ENCODE results near the gene TTC6.

The TTC6 gene

GRCh38 chr14:37585971-37586796, 9.2 kb upstream of the TTC6 start:
- DNase-seq, result no peak

GRCh38 chr14:37586797-37587130, 8.7 kb upstream of the TTC6 start:
- no peak for DNase-seq

- DNase-seq, result no peak
Observed at GRCh38 chr14:37587131-37587803, 8.2 kb upstream of the TTC6 start.

GRCh38 chr14:37587881-37588666, 7.4 kb upstream of the TTC6 start:
- no peak for DNase-seq

- DNase-seq, result no peak
Observed at GRCh38 chr14:37588667-37588955, 6.8 kb upstream of the TTC6 start.

- DNase-seq, result no peak
Observed at GRCh38 chr14:37588956-37589714, 6.3 kb upstream of the TTC6 start.

GRCh38 chr14:37589715-37590427, 5.6 kb upstream of the TTC6 start:
- no peak for DNase-seq

GRCh38 chr14:37590428-37591139, 4.8 kb upstream of the TTC6 start:
- DNase-seq, result no peak

- DNase-seq, result no peak
Observed at GRCh38 chr14:37591311-37591940, 4.0 kb upstream of the TTC6 start.

DNA sequence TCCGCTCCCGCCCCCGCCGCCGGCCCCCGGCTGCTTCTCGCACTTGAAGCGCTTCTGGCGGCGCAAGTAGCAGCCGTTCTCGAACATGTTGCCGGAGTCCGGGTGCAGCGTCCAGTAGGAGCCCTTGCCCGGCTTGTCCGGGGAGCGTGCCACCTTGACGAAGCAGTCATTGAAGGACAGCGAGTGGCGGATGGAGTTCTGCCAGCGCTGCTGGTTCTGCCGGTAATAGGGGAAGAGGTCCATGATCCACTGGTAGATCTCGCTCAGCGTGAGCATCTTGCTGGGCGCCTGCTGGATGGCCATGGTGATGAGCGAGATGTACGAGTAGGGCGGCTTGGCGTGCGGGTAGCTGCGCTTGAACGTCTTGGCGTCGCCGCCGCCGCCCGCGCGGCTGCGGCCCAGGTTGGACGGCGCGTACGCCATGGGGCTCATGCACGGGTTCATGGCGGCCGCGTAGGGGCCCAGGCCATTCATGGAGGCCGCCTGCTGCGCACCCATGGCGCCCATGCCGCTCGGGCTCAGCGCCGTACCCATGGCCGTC, 3.4 kb upstream of the TTC6 start:
- no peak for DNase-seq

- no peak for DNase-seq
Observed at GRCh38 chr14:37592482-37593408, 2.7 kb upstream of the TTC6 start.

GRCh38 chr14:37593511-37594237, 1.8 kb upstream of the TTC6 start:
- DNase-seq, result no peak

DNA sequence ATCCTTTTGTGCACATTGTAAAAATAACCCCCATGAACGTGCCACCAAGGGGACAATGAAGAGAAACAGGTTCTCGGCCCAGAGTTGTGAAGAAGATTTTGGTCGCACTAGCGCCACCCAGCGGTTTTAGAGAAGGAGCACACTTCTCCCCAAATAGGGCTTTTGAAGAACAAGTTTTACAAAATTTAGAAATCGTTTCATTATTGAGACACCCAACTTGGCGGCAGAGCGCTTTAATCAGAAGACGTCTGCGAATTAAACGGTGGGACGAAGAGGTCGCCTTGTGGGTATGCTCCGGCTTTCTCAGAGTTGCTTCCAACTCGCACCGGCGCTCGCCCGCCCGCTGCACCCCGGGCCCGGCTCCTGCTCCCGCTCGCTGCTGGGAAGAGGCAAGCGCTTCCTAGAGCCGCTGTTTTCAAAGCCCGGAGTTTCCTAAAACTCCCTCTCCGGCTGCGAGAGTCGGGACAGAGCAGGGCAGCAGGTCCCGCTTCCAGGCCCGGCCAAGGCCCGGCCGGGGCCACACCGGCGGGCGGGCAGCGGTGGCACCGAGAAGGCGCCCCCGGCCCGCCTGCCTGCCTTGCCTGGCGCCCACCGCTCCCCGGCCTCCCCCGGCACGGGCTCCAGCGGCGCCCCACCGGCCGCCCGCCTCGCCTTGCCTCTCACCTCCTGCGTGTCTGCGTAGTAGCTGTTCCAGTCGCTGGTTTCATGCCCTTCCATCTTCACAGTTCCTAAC, 1.0 kb upstream of the TTC6 start:
- DNase-seq, result no peak

DNA sequence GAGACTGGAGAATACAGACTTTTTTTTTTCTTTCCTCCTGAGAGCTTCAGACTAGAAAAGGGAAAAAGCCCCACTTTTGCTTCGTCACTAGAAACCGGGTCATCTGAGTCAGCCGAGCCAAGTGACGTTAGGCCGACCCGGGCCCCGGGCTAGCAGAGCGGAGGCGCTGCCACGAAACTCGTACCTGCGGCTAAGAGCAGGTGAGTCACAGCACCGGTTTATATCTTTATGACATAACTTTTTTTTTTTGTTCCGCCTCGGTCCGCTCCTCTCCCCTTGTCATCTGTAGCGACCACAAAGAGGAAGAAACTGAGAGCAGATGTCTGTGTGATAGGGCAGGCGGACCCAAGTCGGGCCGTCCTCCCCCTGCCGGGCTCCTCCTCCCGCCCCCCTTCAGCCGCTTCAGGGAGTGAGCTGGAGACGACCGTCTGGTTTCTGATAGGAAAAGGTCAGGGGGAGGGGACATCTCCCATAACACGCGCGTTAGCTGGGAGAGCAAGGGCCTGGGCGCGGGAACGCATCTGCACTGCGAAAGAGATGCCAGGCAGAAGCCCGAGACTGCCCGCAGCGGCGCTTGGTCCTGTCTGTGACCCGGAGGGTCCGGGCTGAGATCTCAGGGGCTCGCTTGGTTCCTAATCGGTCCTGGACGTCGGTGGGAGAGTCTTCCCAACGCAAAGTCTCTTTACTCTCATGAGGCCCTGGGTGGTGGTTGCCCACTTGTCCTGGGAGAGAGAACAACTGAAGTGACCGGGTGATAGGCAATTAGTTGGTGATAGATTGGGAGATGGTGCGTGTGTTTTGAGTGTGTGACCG, 586 bp downstream of the TTC6 start:
- peak; percentile 42 for DNase-seq

GRCh38 chr14:37596790-37597472, 1.5 kb downstream of the TTC6 start:
- no peak for DNase-seq

DNA sequence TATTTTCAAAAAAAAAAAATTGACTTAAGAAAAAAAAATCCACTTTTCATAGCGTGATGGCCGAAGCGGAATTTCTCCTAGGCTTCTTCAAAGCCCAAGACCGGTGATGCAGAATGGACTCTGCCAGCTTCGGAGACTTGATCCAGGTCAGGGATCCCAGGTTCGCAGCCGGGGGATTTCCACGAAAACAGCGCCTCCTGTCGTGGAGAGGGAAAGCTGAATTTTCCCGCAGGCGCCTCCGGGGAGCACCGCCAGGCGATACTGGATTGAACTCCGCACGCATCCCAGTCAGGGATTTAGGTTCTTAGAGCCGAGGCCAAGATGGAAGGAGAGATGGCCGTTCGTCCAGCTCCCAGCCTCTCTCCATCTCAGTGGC, 2.1 kb downstream of the TTC6 start:
- DNase-seq, result no peak
